MCF 10A (cell line): Measurements from ENCODE around the gene ZG16. TPM values are rescaled to one million over a fixed set of nuclear protein-coding genes. Genes with fewer than 3 reads are reported as not detected.
"Not testable (repeated sequence)": the region's sequence is repeated elsewhere in the genome, so short reads cannot be mapped to it uniquely, and the experiment has no call there.

Source experiments
- BruUV-seq: library from RNA; stranded (reverse); fragments of 400-500 nt; replicated peaks from 2 replicates; lab custom pipeline; 2021; lab: Mats Ljungman, UMichigan
- CTCF ChIA-PET: fragments of 300-600 bp; sonication (Branson Sonifier 250); formaldehyde crosslinking; extraction: SDS; loops from one replicate; lab custom pipeline; 2021; ENCODE audit warnings: antibody characterized with exemption, inconsistent platforms; lab: Yijun Ruan, JAX
- POLR2A ChIA-PET: fragments of 300-600, 350-650 bp; sonication (Branson Sonifier 250); formaldehyde crosslinking; extraction: SDS; loops from one replicate; lab custom pipeline; 2020; ENCODE audit warnings: antibody characterized with exemption, inconsistent platforms; lab: Yijun Ruan, JAX
- DNase-seq: peaks from one replicate; pipeline ENCODE4 v3.0.0-alpha.2; 2018; ENCODE audit not compliant: unreplicated experiment
- H3K27ac Mint-ChIP-seq: one replicate; pipeline ENCODE4 v1.8.0; 2022; ENCODE audit warnings: mild to moderate bottlenecking, low read depth, mixed read lengths; ENCODE audit not compliant: unreplicated experiment
- H3K27me3 Mint-ChIP-seq: one replicate; pipeline ENCODE4 v1.8.0; 2022; ENCODE audit warnings: mixed read lengths; ENCODE audit not compliant: insufficient read depth, unreplicated experiment
- H3K36me3 Mint-ChIP-seq: one replicate; pipeline ENCODE4 v1.8.0; 2022; ENCODE audit warnings: mild to moderate bottlenecking, moderate library complexity, mixed read lengths; ENCODE audit not compliant: insufficient read depth, unreplicated experiment
- H3K4me1 Mint-ChIP-seq: one replicate; pipeline ENCODE4 v1.8.0; 2022; ENCODE audit warnings: mixed read lengths; ENCODE audit not compliant: insufficient read depth, unreplicated experiment
- H3K4me3 Mint-ChIP-seq: one replicate; pipeline ENCODE4 v1.8.0; 2022; ENCODE audit warnings: mild to moderate bottlenecking, moderate library complexity, mixed read lengths; ENCODE audit not compliant: unreplicated experiment
- H3K9me3 Mint-ChIP-seq: one replicate; pipeline ENCODE4 v1.8.0; 2022; ENCODE audit warnings: mixed read lengths; ENCODE audit not compliant: unreplicated experiment
- CTCF ChIP-seq: fragments of 200-600 bp; IDR thresholded peaks from one replicate; pipeline ENCODE4 v1.8.0; 2022; ENCODE audit warnings: antibody characterized with exemption, mild to moderate bottlenecking; ENCODE audit not compliant: unreplicated experiment
- intact Hi-C: fragments of 100-400 bp; cut with micrococcal nuclease; formaldehyde crosslinking; loops from 2 replicates; pipeline ENCODE4 v1.14.1; 2022
- total RNA-seq: library from RNA; stranded (reverse); gene quantifications from 2 replicates; pipeline ENCODE4 v1.2.3, GENCODE V29; 2022

The ZG16 gene
- total RNA-seq, 1 experiment from 2014 or later, result not detected

DNA sequence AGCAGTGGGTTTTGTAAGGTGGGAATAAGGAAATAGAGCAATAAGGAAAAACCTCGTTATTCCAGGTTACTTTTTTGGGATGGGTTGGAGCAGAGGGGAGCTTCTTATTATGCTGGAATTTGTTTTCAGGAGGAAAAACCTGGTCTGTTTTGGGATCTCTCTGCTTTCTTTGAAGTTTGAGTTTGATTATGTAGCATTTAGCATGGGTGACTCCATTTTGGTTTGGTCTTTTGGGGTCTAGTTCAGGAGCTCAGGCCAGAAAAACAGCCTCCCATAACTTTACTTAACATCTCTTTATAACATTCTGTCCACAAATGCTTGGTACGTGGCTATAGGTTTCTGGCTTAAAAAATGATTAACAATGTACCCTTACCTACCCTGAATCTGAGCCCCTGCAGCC lies 8.5 kb upstream of the ZG16 start:
- H3K27ac Mint-ChIP-seq, result no peak overlapping the region
- no peak for TF ChIP-seq CTCF
- ChIA-PET CTCF (interaction anchor here (0.7 kb wide), 2 partner anchors 263 to 1215 kb away, joined by 3 to 4 read pairs; no protein-coding TSS in a partner anchor), POLR2A (interaction anchor here (1.5 kb wide), 1 partner anchor 204 kb away, joined by 4 read pairs; the partner anchor contains the start of gene TAOK2)
- no peaks in the 10 kb centered on the region for H3K36me3 Mint-ChIP-seq
- peaks cover 6% of the 10 kb centered on the region for H3K4me1 Mint-ChIP-seq
- intact Hi-C loops, result no loop called here
- no peak for DNase-seq
- H3K9me3 Mint-ChIP-seq, result no peaks in the 10 kb centered on the region
- BruUV-seq, result no TSS peak
- no peak overlapping the region for H3K4me3 Mint-ChIP-seq
- no peaks in the 10 kb centered on the region for H3K27me3 Mint-ChIP-seq

DNA sequence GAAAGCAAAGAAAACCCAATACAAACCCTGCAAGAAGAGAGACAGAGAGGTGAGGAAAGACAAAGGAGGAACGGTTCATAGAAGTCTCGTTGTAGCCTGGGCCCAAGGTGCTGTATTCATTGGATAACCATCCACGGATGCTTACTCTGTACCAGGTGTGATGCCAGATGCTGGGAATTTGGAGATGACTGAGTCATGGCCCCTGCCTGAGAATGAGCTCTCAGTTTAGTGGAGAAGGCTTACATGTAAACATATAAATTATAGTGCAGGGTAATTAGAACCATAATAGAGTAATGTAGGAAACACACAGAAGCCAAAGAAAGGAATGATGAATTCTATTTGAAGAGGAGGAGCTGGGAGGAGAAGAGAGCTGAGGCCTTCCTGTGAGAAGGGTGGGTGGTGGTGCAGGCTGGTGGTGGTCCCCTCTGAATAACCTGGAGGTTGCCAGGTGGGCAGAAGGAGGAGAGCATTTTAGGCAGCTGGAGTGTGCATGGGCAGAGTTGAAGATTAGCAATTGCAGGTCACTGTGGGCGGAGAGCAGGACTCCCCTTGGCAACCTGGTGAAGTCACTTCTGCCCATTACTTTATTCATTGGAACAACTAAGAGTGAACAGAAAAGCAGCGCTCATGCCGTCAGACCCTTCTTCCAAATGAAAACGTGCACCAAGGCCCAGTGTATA lies 7.7 kb upstream of the ZG16 start:
- ChIA-PET POLR2A (no interaction called here), CTCF (interaction anchor here (0.7 to 0.8 kb wide), 2 partner anchors 12 to 1216 kb away, joined by 3 read pairs; no protein-coding TSS in a partner anchor)
- BruUV-seq, result no TSS peak
- H3K27me3 Mint-ChIP-seq, result no peaks in the 10 kb centered on the region
- H3K4me3 Mint-ChIP-seq, result no peak overlapping the region
- intact Hi-C loops, result no loop called here
- no peak for TF ChIP-seq CTCF
- no peak overlapping the region for H3K27ac Mint-ChIP-seq
- no peaks in the 10 kb centered on the region for H3K9me3 Mint-ChIP-seq
- H3K4me1 Mint-ChIP-seq, result peaks cover 7% of the 10 kb centered on the region
- H3K36me3 Mint-ChIP-seq, result no peaks in the 10 kb centered on the region
- DNase-seq, result no peak

DNA sequence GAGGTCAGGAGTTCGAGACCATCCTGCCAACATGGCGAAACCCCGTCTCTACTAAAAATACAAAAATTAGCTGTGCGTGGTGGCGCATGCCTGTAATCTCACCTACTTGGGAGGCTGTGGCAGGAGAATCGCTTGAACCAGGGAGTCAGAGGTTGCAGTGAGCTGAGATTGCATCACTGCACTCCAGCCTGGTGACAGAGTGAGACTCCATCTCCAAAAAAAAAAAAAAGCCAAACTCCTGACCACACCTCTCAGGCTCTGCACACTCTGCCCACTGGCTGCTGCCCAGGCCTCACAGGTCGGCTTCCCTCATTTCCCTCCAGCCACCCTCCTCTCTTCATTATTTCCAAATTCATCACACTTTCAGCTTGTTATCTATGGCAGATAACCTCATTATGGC lies 5.7 kb upstream of the ZG16 start:
- H3K4me3 Mint-ChIP-seq, DNase-seq, H3K9me3 Mint-ChIP-seq, BruUV-seq, H3K27ac Mint-ChIP-seq, H3K27me3 Mint-ChIP-seq, H3K36me3 Mint-ChIP-seq, intact Hi-C loops: not testable (repeated sequence)
- peaks cover 12% of the 10 kb centered on the region for H3K4me1 Mint-ChIP-seq
- ChIA-PET POLR2A (interaction anchor here (0.7 to 1.4 kb wide), 2 partner anchors 18 to 32 kb away, joined by 4 to 5 read pairs; no protein-coding TSS in a partner anchor), CTCF (interaction anchor here (0.6 to 0.9 kb wide), 2 partner anchors 18 to 1077 kb away, joined by 3 to 4 read pairs; no protein-coding TSS in a partner anchor)

DNA sequence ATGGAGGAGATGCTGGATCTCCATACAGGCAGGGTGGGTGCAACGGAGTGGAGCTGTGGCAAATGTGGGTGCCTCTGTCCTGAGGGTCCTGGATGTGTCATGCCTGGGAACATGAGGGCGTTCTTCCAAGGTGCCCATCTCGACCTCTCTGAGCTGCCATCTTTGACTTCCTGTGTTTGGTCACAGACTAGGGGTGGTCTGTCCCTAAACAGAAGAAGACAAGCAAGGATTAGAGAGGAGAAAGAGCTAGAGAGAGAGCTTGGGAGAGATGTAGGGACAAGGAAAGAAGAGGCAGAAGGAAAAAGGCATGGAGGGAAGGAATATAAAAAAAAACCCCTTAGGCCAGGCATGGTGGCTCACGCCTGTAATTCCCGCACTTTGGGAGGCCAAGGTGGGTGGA lies 3.3 kb upstream of the ZG16 start:
- POLR2A ChIA-PET, result interaction anchor here (0.8 kb wide), 1 partner anchor 19 kb away, joined by 3 read pairs; no protein-coding TSS in a partner anchor
- H3K27me3 Mint-ChIP-seq, result no peaks in the 10 kb centered on the region
- no peak overlapping the region for H3K4me3 Mint-ChIP-seq
- H3K27ac Mint-ChIP-seq, result no peak overlapping the region
- no peak for DNase-seq
- CTCF ChIA-PET, result interaction anchor here (0.6 kb wide), 2 partner anchors 9 to 21 kb away, joined by 3 read pairs; no protein-coding TSS in a partner anchor
- no peaks in the 10 kb centered on the region for H3K36me3 Mint-ChIP-seq
- H3K4me1 Mint-ChIP-seq, result peaks cover 22% of the 10 kb centered on the region
- no TSS peak for BruUV-seq
- H3K9me3 Mint-ChIP-seq, result no peaks in the 10 kb centered on the region
- intact Hi-C loops, result no loop called here
- no peak for TF ChIP-seq CTCF
